ENCODE results near the gene FOXP4.

GRCh38 chr6:41575598-41575997, 29.4 kb downstream of the FOXP4 start:
- no peak for TF ChIP-seq CTCF (IDR thresholded peaks at IDR 0.05)
- TF ChIP-seq EZH2 (IDR thresholded peaks at IDR 0.05) = no peak
- no peak for TF ChIP-seq EZH2phosphoT487 (IDR thresholded peaks at IDR 0.05)

Data from neural progenitor cell (in vitro differentiated cells).